Endometrium (tissue), 2 donors: Measurements from ENCODE around the gene APOO.

ENCODE experiments used
- FAIRE-seq: peaks from 2 replicates; lab custom pipeline; 2012; peaks lifted over from hg19 to GRCh38; lab: Jason Lieb, UNC
- donor health status: control.
- donor health status: control.

APOO gene

DNA sequence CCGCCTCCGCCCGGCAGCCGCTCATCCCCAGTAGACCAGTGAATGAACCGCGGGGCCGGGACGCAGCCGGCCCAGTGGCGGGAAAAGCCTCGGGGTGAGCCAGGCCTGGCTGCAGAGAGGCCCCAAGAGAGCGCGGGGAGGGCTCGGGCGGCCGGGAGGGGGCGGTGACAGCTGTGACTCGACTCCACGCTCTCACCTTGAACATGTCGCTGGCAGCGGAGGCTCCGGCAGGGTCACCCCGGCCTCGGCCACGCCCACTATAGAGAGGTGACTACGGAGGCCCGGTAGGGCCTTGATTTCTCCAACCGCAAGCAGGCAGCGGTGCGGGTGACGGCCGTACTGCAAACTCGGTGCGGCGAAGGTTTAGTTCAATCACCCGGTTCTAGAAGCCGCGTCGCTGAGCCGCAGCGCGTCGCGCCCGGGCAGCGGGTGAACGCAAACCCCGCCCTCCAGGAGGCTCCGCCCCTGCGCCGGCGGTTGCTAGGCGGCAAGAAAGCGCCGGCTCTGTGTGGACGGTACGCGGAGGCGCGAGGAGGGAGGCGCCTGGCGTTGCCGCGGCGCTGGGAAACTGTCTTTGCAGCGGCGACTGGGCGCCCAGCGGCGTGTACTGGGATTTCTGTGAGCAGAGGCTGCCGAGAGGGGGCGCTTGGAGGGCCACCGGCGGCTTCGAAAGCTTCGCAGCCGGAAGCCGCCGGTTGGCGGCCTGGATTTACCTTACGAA lies at the start of gene APOO, which contains the start of gene CXorf58:
TSS of gene APOO (minus strand) at position 441 of the 721 bp plus-strand sequence. CDS start at position 205, 236 bp downstream.
TSS of gene CXorf58 (plus strand) at position 509 of the 721 bp plus-strand sequence. CDS start 2,297 bp downstream, outside the sequence.
- no peak for FAIRE-seq

DNA sequence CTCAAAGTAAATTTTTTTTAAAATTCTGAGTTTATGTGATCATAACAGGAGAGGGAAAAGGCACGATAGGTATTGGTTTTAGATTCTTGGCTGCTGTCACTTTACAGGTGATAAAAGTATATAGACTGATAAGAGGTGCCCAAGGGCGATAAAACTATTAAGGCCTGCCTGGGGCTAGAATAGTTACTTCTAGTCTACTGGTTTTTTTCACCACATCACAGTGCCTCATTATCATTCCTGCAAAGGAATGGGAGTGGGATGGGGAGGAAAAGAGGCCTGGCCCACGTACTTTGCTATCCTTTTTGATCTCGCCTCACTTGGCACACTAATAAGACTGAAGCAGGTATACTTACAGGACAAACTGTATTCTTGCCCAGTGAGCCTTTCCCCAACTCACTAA lies 46.7 kb upstream of the APOO start:
- FAIRE-seq: no peak

DNA sequence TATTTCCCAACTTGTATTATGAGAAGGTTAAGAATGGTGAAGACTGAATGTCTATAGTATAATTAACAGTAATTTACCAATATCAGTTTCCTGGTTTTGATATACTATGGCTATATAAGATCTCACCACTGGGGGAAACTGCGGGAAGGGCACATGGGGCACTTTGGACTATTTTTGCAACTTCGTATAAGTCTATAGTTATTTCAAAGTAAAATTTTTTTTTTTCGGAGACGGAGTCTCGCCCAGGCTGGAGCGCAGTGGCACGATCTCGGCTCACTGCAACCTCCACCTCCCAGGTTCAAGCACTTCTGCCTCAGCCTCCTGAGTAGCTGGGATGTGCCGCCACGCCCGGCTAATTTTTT lies 46.2 kb upstream of the APOO start:
- FAIRE-seq: no peak

DNA sequence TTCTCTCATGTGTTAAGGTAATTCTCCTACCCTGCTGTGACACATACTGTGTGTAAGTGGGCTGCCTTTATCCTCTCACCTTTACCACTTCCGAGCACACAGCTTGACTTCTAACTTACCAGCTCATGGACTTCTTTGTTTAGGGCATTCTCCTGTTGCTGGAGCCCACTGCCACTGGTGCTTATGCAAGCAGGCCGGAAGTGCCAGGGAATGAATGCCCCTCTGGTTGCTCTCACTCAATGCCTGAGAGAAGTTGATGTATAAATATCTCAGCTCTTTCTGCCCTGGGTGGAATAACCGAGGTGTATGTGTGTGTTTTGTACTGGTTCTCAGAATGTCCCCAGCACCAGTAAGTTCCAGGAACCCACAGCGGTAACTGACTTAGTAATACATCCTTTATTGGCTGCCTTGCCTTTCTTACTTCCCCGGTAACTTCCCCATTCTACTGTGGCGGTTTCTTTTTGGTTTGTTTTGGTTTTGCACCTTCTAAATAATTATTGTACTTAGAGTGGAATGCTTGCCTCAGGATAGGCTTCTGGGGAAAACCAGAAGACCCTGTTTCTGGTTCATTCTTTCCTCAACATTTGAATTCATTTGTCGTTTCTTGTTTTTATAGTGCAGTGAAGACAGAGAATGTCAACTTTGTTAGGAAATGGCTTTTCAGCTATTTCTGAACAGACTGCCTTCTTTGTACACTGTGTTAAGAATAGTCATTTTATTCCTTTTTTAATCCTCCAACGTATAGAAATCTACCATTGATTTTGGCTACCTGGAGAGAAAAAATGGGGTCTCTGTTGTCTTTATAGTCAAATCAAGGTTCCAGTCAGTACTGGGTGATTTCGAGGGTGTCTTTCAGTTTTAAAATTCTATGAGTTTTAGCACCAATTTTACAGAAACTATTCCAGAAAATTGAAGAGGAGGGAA lies 45.5 kb upstream of the APOO start:
- FAIRE-seq: no peak

DNA sequence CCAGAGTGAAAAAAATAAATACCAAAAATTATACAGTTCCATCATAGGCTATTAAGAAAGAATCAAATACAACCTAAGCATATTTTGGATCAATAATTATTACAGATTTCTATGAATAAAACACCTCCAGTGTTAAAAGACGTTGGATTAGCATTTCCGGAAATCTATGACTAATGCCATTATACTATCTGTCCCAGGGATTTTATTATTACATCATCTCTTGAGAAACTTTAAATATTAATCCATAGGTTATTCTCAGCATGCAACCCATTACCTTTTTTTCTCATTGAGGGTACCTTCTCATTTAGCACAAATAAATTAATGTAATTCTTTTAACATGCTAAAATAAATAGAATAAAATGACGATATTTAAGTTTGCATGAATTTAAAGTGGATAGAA lies 44.7 kb upstream of the APOO start:
- no peak for FAIRE-seq

DNA sequence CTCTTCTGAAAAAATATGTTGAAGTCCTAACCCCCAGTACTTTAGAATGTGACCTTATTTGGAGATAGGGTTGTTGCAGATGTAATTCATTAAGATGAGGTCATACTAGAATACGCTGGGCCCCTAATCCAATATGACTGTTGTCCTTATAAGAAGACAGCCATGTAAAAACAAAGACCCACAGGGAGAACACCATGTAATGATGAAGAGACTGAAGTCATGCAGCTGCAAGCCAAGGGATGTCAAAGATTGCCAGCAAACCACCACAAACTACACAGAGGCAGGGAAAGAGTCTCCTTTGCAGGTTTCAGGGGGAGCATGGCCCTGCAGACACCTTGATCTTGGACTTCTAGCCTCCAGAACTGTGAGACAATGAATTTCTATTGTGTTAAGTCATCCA lies 37.5 kb upstream of the APOO start:
- no peak for FAIRE-seq

DNA sequence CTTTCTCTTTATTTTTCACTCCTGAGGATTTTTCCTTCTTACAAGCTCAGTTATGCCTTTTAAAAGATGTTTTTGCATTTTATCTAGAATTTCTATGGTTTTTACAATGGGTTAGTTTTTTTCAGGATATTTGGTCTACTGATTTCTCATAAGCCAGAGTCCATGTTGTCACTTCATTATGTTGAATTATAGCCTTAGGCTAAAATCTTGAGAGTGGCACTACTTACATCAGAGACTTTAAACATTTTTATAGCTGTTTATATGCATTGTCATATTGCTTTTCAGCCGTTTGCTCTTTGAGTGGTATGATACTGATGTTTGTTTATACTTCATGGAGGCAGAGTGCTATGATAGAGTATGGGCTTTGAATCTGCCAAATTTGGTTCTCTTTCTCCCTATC lies 36.5 kb upstream of the APOO start:
- FAIRE-seq: no peak

DNA sequence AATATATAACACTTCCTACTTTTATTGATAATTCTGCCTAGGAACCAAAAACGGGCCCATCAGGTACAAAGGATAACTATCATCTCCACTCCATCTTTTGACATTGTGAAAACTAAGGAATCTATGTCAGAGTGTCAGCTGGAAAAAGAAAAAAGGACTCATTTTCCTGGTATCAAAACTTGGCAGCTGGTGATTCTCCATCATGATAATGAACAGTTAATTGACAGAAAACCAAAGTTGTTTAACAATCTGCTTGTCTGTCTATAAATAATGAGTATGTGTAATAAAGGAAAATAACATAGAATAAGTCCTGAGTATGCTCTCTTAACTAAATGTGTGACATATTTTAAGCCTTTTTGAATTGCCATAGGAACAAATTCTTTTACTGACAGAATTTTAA lies 31.5 kb upstream of the APOO start:
- no peak for FAIRE-seq

DNA sequence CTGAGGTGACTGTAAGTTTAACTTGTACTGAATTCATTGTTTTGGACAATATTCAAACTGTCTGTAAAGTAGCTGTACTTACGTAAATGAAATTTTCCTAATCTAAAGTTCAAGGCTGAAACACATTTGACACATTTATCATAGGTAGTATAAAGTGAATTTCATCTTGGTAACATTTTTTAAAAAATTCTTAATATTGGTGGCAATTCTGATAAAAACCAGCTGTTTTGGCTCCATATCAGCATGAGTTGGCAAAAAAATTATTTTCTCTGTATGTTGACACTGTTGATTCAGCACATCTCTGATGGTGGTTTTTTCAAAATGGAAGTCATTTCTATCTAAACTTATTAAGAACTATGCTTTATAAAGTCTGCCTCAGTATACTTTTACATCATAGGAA lies 31.0 kb upstream of the APOO start:
- FAIRE-seq: no peak

DNA sequence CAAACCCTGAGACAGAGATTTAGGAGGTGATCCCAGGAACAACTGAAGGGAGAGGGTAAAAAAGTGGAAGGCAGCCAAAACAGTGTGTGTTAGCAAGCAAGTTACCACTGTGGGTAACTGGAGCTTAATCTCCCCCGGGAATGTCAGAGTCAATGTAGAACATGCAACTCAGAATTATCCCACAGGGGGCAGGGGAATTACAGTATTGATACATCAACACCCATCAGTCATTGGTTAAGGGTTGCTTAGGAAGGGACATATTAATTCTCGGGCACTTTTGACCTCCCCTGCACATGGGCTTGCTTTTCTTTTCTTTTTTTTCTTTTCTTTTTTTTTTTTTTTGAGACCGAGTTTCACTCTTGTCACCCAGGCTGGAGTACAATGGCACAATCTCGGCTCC lies 29.4 kb upstream of the APOO start:
- FAIRE-seq: no peak

DNA sequence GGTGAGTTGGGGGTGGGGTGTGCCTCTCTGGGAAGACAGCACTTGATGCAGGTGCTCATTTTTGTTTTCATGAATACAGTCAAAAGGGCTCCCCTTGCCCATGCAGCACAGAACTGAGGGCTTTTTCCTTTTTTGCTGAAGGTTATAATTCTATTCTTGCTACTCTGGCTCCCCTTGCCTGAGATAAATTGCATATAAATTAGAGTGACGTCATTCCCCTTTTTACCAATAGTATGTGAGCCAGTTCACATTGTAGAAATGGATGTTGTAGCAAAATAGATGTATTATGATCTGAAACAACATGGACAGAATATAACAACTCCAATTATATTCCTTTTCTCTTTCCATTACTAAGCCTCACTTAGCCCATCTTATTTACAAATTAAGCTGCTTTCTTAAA lies 28.4 kb upstream of the APOO start:
- FAIRE-seq: no peak

DNA sequence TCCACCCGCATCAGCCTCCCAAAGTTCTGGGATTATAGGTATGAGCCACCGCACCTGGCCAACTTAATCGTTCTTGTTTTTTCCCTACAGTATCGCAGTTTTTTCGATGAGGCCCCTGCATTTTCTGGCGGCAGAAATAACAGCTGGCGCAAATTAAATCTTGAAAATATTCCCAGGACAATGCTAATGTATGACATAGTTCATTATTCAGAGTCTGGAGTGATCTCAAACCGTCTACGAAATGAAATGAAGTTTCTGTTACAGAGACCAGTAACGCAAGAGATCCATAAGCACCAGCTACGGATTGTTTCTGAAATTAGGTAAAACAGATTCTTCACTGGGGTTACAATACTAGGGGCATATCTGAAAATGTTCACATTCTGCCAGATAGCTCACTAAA lies 27.4 kb upstream of the APOO start:
- FAIRE-seq: no peak

DNA sequence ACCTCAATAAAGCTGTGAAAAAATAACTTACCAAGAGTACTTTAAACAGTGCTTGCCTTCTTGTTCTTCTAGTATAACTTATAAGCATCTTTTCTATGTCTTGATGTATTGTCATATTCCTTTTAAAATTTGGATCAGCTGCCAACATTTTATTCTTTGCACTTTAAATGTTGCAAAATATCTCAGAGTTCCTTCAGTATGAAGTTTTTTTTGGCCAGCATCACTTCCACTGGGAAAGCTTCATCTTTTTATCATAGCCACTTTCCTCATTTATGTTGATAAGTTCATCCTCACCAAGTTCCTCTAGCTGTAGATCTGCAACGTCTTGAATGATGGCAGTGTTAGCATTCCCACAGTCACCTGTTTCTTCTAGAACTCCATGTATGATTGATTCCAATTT lies 24.3 kb upstream of the APOO start:
- FAIRE-seq: no peak

DNA sequence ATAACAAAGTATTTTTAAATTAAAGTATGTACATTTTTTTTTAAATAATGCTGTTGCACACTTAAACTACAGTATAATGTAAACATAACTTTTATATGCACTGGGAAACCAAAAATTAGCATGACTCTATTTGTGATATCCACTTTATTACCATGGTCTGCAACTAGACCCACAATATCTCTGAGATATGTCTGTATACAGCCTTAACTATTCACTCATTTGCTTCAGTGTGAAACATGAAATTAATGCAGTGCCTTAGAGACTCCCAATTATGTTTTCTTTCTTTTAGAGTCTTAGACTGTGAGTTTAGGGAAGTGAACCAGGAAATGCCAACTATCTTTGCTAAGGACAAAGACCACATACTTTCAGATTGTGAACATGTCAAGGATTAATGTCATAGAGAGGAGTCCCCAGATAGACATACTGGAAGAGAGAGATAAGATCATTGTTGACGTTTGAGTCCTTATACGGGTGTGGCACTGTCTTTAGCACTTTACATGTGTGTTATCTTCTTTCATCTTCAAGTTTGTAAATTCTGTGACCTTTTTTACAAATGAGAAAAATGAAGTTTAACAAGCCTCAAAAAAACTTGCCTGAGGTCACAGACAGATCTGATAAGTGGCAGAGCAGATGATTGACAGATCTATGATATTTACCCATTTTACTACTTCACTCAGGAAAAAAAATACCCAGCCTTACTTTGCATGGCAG lies 23.3 kb upstream of the APOO start:
- no peak for FAIRE-seq

DNA sequence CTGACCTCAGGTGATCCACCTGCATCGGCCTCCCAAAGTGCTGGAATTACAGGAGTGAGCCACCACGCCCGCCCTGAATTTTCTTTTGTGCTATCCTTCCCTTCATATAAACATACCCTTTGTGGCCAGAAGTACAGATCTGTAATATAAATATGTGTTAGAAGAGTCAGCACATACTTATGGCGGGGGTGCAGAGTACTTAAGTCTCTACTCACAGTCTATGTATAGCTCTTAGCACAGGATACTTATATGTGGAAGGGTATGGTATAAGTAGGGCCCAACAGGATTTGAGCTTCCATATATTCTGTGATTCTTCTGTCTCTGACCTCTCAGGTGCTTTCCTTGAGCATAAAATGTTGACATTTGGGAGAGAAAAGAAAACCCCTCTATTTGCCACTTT lies 18.3 kb upstream of the APOO start:
- no peak for FAIRE-seq

DNA sequence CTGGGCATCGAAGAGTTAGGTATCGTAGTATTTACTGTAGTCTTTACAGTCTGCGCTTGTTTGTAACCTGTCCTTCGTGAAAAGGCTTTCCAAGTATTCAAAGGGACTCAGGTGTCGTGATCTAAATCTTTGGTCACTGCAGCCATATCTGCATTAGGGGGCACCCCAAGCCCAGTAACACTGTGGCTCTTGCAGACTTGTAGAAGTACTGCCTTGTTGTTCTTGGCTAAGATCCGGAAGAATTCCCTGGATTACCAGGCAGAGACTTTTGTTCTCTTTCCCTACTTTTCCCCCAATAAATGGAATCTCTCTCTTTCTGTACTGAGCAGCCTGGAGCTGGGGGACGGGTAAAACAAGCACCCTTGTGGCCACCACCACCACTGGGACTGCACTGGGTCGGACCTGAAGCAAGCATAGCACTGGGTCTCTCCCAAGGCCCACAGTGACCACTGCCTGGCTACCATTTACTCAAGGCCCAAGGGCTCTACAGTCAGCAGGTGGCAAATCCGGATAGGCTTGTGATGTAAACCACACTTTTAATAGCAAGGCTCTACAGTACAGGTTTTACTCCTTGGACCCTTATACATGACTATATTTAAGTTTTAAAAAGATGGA lies 12.1 kb upstream of the APOO start:
- no peak for FAIRE-seq

DNA sequence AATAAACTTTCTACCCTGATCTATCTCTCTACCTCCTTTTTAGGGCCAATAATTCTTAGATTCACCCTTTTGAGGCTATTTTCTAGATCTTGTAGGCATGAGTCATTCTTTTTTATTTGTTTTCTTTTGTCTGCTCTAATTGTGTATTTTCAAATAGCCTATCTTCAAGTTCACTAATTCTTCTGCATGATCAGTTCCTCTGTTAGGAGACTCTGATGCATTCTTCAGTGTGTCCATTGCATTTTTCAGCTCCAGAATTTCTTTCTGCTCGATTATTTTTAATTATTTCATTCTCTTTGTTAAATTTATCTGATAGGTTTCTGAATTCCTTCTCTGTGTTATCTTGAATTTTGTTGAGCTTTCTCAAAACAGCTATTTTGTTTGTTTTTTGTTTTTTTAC lies 11.4 kb upstream of the APOO start:
- FAIRE-seq: no peak

DNA sequence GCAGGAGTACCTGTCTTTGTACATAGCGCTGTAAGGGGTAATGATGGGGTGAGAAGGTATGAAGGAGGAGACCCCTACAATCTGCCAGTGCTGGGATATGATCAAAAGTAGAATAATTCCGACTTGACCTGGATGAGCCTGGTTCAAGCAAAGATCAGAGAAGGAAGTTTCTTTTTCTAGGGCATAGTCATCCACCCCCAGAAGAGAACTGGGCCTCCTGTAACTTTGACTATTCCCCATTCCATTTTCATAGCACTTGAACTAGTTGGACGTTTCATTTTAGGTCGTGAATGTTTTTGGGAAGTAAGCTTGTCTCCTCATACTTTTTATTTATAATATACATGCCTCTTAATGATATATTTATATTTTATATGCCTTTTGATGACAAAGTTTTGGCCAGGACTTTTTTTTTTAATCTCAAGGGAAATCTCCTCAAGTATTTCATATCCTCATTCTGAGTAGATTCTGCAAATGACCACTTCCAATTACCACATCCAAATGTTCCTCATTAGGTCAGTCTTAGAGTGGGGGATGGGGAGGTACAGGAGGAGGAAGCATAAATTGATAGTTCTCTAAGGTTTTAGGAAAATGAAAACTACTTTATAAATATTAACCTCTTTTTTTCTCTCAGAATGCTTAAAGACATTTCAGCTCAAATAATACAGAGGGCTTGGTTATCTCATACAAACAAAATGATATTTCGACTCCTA lies 3.5 kb upstream of the APOO start:
- no peak for FAIRE-seq

DNA sequence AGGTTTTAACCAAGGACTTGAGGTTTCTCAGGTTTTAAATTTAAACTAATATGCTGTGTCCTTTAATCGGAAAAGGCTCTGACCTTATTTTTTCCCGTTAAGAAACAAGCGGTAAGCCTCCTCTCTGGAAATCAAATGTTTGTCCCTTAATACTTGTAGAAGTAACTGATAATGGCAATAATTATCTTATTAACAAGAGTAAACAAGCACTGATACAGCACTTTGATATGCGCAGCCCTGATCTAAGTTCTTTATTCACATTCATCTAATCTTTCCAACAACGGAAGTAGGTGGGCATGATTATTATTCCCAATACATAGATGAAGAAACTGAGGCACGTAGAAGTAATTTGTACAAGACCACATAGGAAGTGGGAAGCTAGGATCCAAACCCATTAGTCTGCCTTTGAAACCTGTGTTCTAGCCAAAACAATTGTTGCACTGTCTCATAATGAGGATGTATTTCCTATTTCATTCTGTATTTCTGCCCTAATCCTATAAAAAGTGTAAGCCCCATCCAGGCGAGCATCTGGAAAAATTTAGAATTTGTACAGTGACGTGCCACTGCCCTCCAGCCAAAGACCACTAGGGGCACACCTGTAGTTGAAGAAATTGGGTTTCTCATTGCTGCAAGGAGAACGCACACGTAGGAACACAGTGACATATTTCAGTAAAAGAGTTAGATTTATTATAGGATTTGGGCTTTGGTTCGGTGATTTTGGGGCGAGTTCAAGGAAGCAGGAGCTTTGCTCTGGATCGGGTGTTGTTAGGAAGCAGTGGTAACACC lies 674 bp upstream of the APOO start:
- no peak for FAIRE-seq

DNA sequence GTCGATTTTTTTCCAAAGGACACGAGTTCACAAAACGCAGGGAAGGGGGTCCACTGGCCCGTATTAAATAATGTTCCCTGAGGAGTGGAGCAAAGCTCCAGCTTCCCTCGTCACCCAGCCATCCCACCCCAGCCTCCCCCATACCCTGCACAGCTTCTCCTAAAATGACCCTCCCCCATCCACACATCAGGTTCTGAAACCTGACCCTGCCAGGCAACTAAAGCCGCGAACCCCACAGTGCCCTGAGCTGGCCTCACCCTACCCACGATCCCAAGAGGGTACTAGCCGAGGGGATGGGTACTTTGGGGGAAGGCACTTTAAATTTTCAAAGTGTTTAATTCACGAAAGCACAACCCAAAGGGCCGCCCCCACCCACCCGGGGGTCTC lies 634 bp downstream of the APOO start:
- no peak for FAIRE-seq

DNA sequence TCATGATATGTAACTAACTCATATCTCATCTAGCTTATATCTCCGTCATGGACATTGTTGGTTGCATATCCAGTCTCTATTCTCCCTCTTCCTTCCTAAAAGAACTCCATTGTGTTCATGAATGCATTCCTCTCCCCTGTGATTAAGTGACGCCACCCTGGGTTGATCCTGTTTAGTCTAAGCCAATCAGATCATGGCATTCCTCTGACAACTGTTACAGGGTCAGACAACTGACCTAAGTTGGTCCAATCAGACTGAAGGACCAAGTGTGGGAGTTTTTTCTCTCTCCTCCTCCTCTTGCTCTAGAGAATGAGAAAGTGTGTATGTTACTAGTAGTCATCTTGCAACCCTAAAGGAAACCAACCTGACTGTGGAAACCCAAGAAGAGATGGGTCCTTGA lies 3.6 kb downstream of the APOO start:
- no peak for FAIRE-seq
